AG04450 (cell line): Measurements from ENCODE around the gene PRUNE2. TPM values are rescaled to one million over a fixed set of nuclear protein-coding genes. Genes with fewer than 3 reads are reported as not detected.

ENCODE experiments used
- CTCF ChIA-PET: fragments of 300-600, 350-600 bp; formaldehyde crosslinking; extraction: SDS; loops from one replicate; lab custom pipeline; 2022; ENCODE audit warnings: antibody characterized with exemption, inconsistent platforms; lab: Charles Lee
- POLR2A ChIA-PET: fragments of 350-600 bp; formaldehyde crosslinking; extraction: SDS; loops from one replicate; lab custom pipeline; 2021; ENCODE audit warnings: antibody characterized with exemption, inconsistent platforms; lab: Yijun Ruan, JAX
- DNase-seq: peaks from one replicate; pipeline ENCODE4 v3.0.0-alpha.2; 2011; ENCODE audit warnings: low read depth, low spot score
- H3K27ac ChIP-seq: one replicate; pipeline ENCODE4 v1.5.1; 2012; ENCODE audit warnings: low read depth, low read length, control low read depth
- H3K27me3 ChIP-seq: one replicate; pipeline ENCODE4 v1.6.0; 2012; ENCODE audit warnings: low read length; ENCODE audit not compliant: control insufficient read depth, insufficient read depth
- H3K4me3 ChIP-seq: 2 replicates; pipeline ENCODE4 v1.5.1; 2011; ENCODE audit warnings: mild to moderate bottlenecking, low read depth, low read length, control low read depth
- H3K9me3 ChIP-seq: 2 replicates; pipeline ENCODE4 v1.5.1; 2012; ENCODE audit warnings: low read length; ENCODE audit not compliant: control insufficient read depth, insufficient read depth
- CTCF ChIP-seq: IDR thresholded peaks from 2 replicates; pipeline ENCODE4 v1.5.1; 2011; ENCODE audit warnings: low read depth, low read length, control low read depth, inconsistent platforms
- polyA plus RNA-seq: library from polyadenylated mRNA; depleted of rRNA; stranded (reverse); fragments of >200 nt; gene quantifications from 2 replicates; pipeline ENCODE4 v1.2.3, GENCODE V29; 2011

PRUNE2 gene
- polyA plus RNA-seq, 1 experiment, result 1.1 TPM

- DNase-seq, result no peak
- Histone ChIP-seq H3K4me3 (no peak overlapping the region), H3K27ac (no peak overlapping the region), H3K9me3 (no peaks in the 10 kb centered on the region), H3K27me3 (no peaks in the 10 kb centered on the region)
- CTCF ChIA-PET, result no interaction called here
- TF ChIP-seq CTCF, result no peak
- POLR2A ChIA-PET, result no interaction called here
Observed at GRCh38 chr9:76613974-76614373, 291.9 kb downstream of the PRUNE2 start.

- CTCF ChIA-PET, result no interaction called here
- POLR2A ChIA-PET, result no interaction called here
- DNase-seq, result no peak
- Histone ChIP-seq H3K9me3 (no peaks in the 10 kb centered on the region), H3K27me3 (no peaks in the 10 kb centered on the region), H3K27ac (no peak overlapping the region), H3K4me3 (no peak overlapping the region)
- TF ChIP-seq CTCF, result no peak
Observed at GRCh38 chr9:76613150-76613781, 292.6 kb downstream of the PRUNE2 start.

- H3K27me3 ChIP-seq, result no peaks in the 10 kb centered on the region
Observed at GRCh38 chr9:76610011-76610352, 295.9 kb downstream of the PRUNE2 start.

GRCh38 chr9:76609285-76610010, 296.5 kb downstream of the PRUNE2 start:
- DNase-seq, result no peak
- Histone ChIP-seq H3K4me3 (no peak overlapping the region), H3K27ac (no peak overlapping the region), H3K27me3 (no peaks in the 10 kb centered on the region), H3K9me3 (no peaks in the 10 kb centered on the region)
- POLR2A ChIA-PET, result no interaction called here
- CTCF ChIA-PET, result no interaction called here
- TF ChIP-seq CTCF, result no peak

More at GRCh38 chr9:76610011-76610352, 295.9 kb downstream of the PRUNE2 start:
- Histone ChIP-seq H3K27ac (no peak overlapping the region), H3K9me3 (no peaks in the 10 kb centered on the region), H3K4me3 (no peak overlapping the region)
- DNase-seq, result no peak
- ChIA-PET CTCF (no interaction called here), POLR2A (no interaction called here)
- TF ChIP-seq CTCF, result no peak

- POLR2A ChIA-PET, result no interaction called here
- CTCF ChIA-PET, result no interaction called here
- TF ChIP-seq CTCF, result no peak
- Histone ChIP-seq H3K4me3 (no peak overlapping the region), H3K27me3 (no peaks in the 10 kb centered on the region), H3K9me3 (no peaks in the 10 kb centered on the region), H3K27ac (no peak overlapping the region)
- DNase-seq, result no peak
Observed at GRCh38 chr9:76608575-76609273, 297.2 kb downstream of the PRUNE2 start.
